ENCODE results near the gene PLXNB2. TPM values are rescaled to one million over a fixed set of nuclear protein-coding genes. Genes with fewer than 3 reads are reported as not detected.

PLXNB2 gene, protein sequence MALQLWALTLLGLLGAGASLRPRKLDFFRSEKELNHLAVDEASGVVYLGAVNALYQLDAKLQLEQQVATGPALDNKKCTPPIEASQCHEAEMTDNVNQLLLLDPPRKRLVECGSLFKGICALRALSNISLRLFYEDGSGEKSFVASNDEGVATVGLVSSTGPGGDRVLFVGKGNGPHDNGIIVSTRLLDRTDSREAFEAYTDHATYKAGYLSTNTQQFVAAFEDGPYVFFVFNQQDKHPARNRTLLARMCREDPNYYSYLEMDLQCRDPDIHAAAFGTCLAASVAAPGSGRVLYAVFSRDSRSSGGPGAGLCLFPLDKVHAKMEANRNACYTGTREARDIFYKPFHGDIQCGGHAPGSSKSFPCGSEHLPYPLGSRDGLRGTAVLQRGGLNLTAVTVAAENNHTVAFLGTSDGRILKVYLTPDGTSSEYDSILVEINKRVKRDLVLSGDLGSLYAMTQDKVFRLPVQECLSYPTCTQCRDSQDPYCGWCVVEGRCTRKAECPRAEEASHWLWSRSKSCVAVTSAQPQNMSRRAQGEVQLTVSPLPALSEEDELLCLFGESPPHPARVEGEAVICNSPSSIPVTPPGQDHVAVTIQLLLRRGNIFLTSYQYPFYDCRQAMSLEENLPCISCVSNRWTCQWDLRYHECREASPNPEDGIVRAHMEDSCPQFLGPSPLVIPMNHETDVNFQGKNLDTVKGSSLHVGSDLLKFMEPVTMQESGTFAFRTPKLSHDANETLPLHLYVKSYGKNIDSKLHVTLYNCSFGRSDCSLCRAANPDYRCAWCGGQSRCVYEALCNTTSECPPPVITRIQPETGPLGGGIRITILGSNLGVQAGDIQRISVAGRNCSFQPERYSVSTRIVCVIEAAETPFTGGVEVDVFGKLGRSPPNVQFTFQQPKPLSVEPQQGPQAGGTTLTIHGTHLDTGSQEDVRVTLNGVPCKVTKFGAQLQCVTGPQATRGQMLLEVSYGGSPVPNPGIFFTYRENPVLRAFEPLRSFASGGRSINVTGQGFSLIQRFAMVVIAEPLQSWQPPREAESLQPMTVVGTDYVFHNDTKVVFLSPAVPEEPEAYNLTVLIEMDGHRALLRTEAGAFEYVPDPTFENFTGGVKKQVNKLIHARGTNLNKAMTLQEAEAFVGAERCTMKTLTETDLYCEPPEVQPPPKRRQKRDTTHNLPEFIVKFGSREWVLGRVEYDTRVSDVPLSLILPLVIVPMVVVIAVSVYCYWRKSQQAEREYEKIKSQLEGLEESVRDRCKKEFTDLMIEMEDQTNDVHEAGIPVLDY (N-terminal part only)
- total RNA-seq (2012; rRNA removed) (73.1 and 84.7 TPM in 2 replicates), polyA plus RNA-seq (2012; rRNA removed) (202 and 220 TPM in 2 replicates), Bru-seq, nascent RNA (percentile 79 among the genes with signal in this experiment), BruChase-seq, experiment 1, labeled RNA remaining after a 6-hour chase (percentile 93 among the genes with signal in this experiment), BruChase-seq, experiment 2, labeled RNA remaining after a 2-hour chase (percentile 93 among the genes with signal in this experiment)
- polyA plus RNA-seq (2012; cell fraction: cytosol; rRNA removed), result 120 and 220 TPM in 2 replicates
- 452 and 943 TPM in 2 replicates for polyA plus RNA-seq (2012; cell fraction: nucleus; rRNA removed; ENCODE audit: low replicate concordance)
- long read RNA-seq, full-length matches to known transcripts, result 9 of 352 reads
- long read RNA-seq, partial matches to known transcripts, result 322 of 352 reads
- long read RNA-seq, other reads (novel, unspliced or antisense), result 21 of 352 reads

DNA sequence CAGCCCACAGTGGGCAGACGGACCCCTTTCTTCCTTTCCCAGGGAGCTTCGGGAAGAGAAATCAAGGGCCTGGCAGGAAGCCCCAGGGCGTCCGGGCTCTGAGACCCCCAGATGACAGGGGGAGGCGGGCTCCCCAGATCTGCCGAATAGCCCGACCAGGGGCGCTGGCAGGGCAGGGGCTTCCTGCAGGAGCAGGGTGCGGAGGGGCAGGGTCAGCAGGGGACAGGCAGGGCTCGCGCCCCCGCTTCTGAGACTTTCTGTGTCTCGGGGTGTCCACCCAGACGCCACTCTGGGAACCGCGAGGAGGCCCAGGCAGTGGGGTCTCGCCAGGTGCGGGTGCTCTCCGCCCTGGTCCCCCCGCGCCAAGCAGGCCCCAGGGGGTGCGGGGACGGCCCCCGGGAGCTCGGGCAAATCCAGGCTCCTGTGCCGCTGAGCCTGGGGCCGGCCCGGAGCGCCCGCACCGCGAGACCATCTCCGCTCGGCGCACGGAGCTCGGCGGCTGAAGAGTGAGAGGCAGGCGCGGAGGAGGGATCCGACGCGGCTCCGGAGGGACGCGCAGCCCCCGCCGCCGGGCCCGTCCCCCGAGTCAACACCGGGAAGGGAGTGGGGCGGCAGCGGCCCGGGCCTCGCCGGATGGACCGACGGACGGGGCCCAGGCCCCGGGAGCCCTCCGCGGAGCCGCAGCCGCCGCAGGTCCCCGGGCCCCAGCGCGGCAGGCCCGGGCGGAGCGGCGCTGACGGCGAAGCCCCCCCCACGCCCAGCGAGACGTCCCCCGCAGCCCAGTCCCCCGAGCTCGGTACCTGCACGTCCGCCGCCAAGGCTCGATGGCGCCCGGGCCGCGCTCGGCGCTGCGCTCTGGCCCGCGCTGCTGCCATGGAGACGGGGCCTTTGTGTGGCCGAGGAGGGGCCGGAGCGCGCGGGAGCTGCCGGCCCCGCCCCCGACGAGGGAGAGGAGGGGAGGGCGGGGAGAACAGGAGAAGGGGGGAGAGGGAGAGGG, at the start of gene PLXNB2:
Gene PLXNB2 (minus strand): TSS at position 894 of the 997 bp plus-strand sequence. CDS start 17,062 bp downstream, outside the sequence.
- peak; percentile 80 for DNase-seq
- peaks cover 21% of the 10 kb centered on the region for H3K9me1 ChIP-seq (ENCODE audit: insufficient read depth, low read length)
- H3K56ac ChIP-seq (ENCODE audit: extremely low read depth, insufficient read depth, low read length), result peak within 1 kb of the TSS; percentile 8; the same call in 1 of the 2 replicates
- H3K4me1 ChIP-seq (ENCODE audit: control insufficient read depth, insufficient read depth, low read length), result peaks cover 48% of the 10 kb centered on the region
- 1% methylated on average over 42 of the region's 105 CpGs; no CpG with 5 or more reads in 1 of the 2 experiments for WGBS, 2 experiments (ENCODE audit: extremely low coverage in 2 of 2, insufficient read length in 1 of 2)
- H3K9me3 ChIP-seq (ENCODE audit: control insufficient read depth, insufficient read depth, low read length), result no peaks in the 10 kb centered on the region
- H2AK9ac ChIP-seq (replicated peaks; ENCODE audit: low read depth, low read length, poor library complexity), result peak within 1 kb of the TSS; percentile 95
- peak within 1 kb of the TSS; percentile 96 for H3K27ac ChIP-seq (ENCODE audit: insufficient read depth, low read length)
- ATAC-seq (ENCODE audit: low read depth), result peak; percentile 61
- H3K4me2 ChIP-seq (ENCODE audit: low read depth, low read length), result peak within 1 kb of the TSS; percentile 85
- peak within 1 kb of the TSS; percentile 93 for H2AK5ac ChIP-seq (ENCODE audit: low read depth, low read length)
- peak within 1 kb of the TSS; percentile 94 for H4K91ac ChIP-seq (ENCODE audit: insufficient read depth, low read depth, low read length)
- in situ Hi-C loops (cut with MboI; ENCODE audit: low sequenced_read_pairs), result no loop called here
- H3K9ac ChIP-seq (ENCODE audit: low read depth, low read length), result peak within 1 kb of the TSS; percentile 95
- H2BK15ac ChIP-seq (ENCODE audit: low read depth, low read length), result peak within 1 kb of the TSS; percentile 94; the same call in 2 of the 3 replicates
- peaks cover 16% of the 10 kb centered on the region; the same call in 1 of the 2 replicates for H3K36me3 ChIP-seq (ENCODE audit: control insufficient read depth, insufficient read depth, low read length)
- intact Hi-C loops (cut with micrococcal nuclease), result loop anchor here (2.0 to 5.0 kb wide), 3 partner anchors 14 to 35 kb away; partner anchors contain the start of genes DENND6B and MAPK11
- H3K4ac ChIP-seq (ENCODE audit: low read depth, low read length), result peak within 1 kb of the TSS; percentile 95
- peaks cover 0 to 39% of the 10 kb centered on the region in 2 experiments; a peak in 2 of 4 replicates for H3K79me1 ChIP-seq (ENCODE audit: low read depth in 1 of 2, low read length in 2 of 2)
- ChIA-PET POLR2A (ENCODE audit: unreplicated experiment) (no interaction called here), CTCF (no interaction called here)
- peak within 1 kb of the TSS; percentile 98 for H3K14ac ChIP-seq (replicated peaks; ENCODE audit: low read depth, low read length)
- H4K5ac ChIP-seq (ENCODE audit: low read depth, low read length), result peak within 1 kb of the TSS; percentile 65
- peak within 1 kb of the TSS; percentile 89 for H2BK120ac ChIP-seq (ENCODE audit: low read depth, low read length)
- H2AFZ ChIP-seq (replicated peaks; ENCODE audit: low read length, poor library complexity), result peak within 1 kb of the TSS; percentile 82
- H4K20me1 ChIP-seq (ENCODE audit: insufficient read depth, low read length), result peaks cover 43% of the 10 kb centered on the region
- H4K8ac ChIP-seq (ENCODE audit: low read depth in 2 of 2, low read length in 2 of 2), result peak within 1 kb of the TSS; percentile 93 to 94
- H3K23ac ChIP-seq (ENCODE audit: low read depth, low read length), result peak within 1 kb of the TSS; percentile 86
- dilution Hi-C loops (cut with HindIII; ENCODE audit: low sequenced_read_pairs, unreplicated experiment), result no loop called here
- peak within 1 kb of the TSS; percentile 86; the same call in 1 of the 2 replicates for H3K18ac ChIP-seq (ENCODE audit: low read depth, low read length)
- BruUV-seq (replicated peaks), result no TSS peak
- peak within 1 kb of the TSS; percentile 59 for H2BK20ac ChIP-seq (ENCODE audit: low read depth, low read length)
- H3K27me3 ChIP-seq (ENCODE audit: control insufficient read depth, insufficient read depth, low read length), result no peaks in the 10 kb centered on the region
- H2BK5ac ChIP-seq (ENCODE audit: low read depth, low read length, poor library complexity, severe bottlenecking), result peak within 1 kb of the TSS; percentile 94
- peak within 1 kb of the TSS; percentile 97 for H3K4me3 ChIP-seq (ENCODE audit: insufficient read depth, low read depth, low read length)
- TF ChIP-seq POLR2A (IDR thresholded peaks at IDR 0.05; ENCODE audit: low read depth, low read length) (peak; percentile 69), CHD1 (IDR thresholded peaks at IDR 0.05; ENCODE audit: low read depth, low read length) (no peak), MAZ (IDR thresholded peaks at IDR 0.05; ENCODE audit: borderline replicate concordance, low read depth, low read length) (peak; percentile 93), SMC3 (IDR thresholded peaks at IDR 0.05; ENCODE audit: low read depth, low read length) (no peak), MXI1 (IDR thresholded peaks at IDR 0.05; ENCODE audit: borderline replicate concordance, low read depth, low read length) (peak; percentile 42; the same call in 1 of the 2 replicates), BHLHE40 (IDR thresholded peaks at IDR 0.05; ENCODE audit: low read depth, low read length) (no peak), FOS (IDR thresholded peaks at IDR 0.05; ENCODE audit: low read depth, low read length) (no peak)
